GM12878 (cell line): ENCODE data around the gene GPR62. TPM values are rescaled to one million over a fixed set of nuclear protein-coding genes. Genes with fewer than 3 reads are reported as not detected.

ENCODE experiments used
- ATAC-seq: fragments of 200-7000 bp; cut with Tn5 transposase; 3 replicates; pipeline ENCODE4 v1.9.1; 2020; ENCODE audit warnings: mild to moderate bottlenecking, moderate library complexity
- BruUV-seq: library from RNA; stranded (reverse); fragments of 400-500 nt; replicated peaks from 2 replicates; lab custom pipeline; 2021; lab: Mats Ljungman, UMichigan
- CTCF ChIA-PET: fragments of 300-600 bp; sonication (Branson Sonifier 250); formaldehyde crosslinking; extraction: SDS; loops from one replicate; lab custom pipeline; 2021; ENCODE audit warnings: inconsistent platforms; lab: Yijun Ruan, JAX
- POLR2A ChIA-PET: fragments of 350-600 bp; formaldehyde crosslinking; extraction: SDS; loops from one replicate; lab custom pipeline; 2021; ENCODE audit warnings: inconsistent platforms; lab: Charles Lee
- RAD21 ChIA-PET: fragments of 300-600 bp; sonication (Branson Sonifier 250); formaldehyde crosslinking; loops from one replicate; lab custom pipeline; 2023; ENCODE audit warnings: antibody characterized with exemption; ENCODE audit not compliant: unreplicated experiment; lab: Charles Lee
- SMC1A ChIA-PET: fragments of 300-600 bp; sonication (Branson Sonifier 250); formaldehyde crosslinking; loops from one replicate; lab custom pipeline; 2023; ENCODE audit not compliant: unreplicated experiment, uncharacterized antibody; lab: Charles Lee
- DNase-seq: peaks from one replicate; pipeline ENCODE4 v3.0.0-alpha.2; 2011; ENCODE audit warnings: low read depth, low spot score
- FAIRE-seq: peaks from 3 replicates; lab custom pipeline; 2011; peaks lifted over from hg19 to GRCh38; lab: Jason Lieb, UNC
- H2AFZ ChIP-seq: 2 replicates; pipeline ENCODE4 v1.6.0; 2011; ENCODE audit warnings: low read depth, low read length, control low read depth; ENCODE audit not compliant: control insufficient read depth
- H3K27ac ChIP-seq: 2 replicates; pipeline ENCODE4 v1.5.1; 2011; ENCODE audit warnings: control low read depth; ENCODE audit not compliant: control insufficient read depth, insufficient read depth
- H3K27me3 ChIP-seq, 2 experiments: replicated peaks in 1 of 2; 2 replicates each; pipeline versions ENCODE4 v1.6.0 to v1.6.1; 2011; ENCODE audit warnings: low read length in 1 of 2; ENCODE audit not compliant: control insufficient read depth in 2 of 2, insufficient read depth in 2 of 2
- H3K36me3 ChIP-seq, 2 experiments: 2 replicates each; pipeline ENCODE4 v1.5.1; 2011; ENCODE audit warnings: low read length in 1 of 2; ENCODE audit not compliant: control insufficient read depth in 2 of 2, insufficient read depth in 2 of 2
- H3K4me1 ChIP-seq: 2 replicates; pipeline ENCODE4 v1.6.1; 2011; ENCODE audit warnings: mild to moderate bottlenecking, low read length, moderate library complexity, mixed read lengths; ENCODE audit not compliant: control insufficient read depth, insufficient read depth
- H3K4me2 ChIP-seq: 2 replicates; pipeline ENCODE4 v1.6.0; 2011; ENCODE audit warnings: control low read depth; ENCODE audit not compliant: control insufficient read depth, insufficient read depth
- H3K4me3 ChIP-seq: fragments of 200-600 bp; sonication (generic); 2 replicates; pipeline ENCODE4 v1.5.1; 2016
- H3K79me2 ChIP-seq: 2 replicates; pipeline ENCODE4 v1.6.0; 2011; ENCODE audit warnings: low read length; ENCODE audit not compliant: control insufficient read depth, insufficient read depth
- H3K9ac ChIP-seq: 2 replicates; pipeline ENCODE4 v1.8.0; 2011; ENCODE audit warnings: low read length, control low read depth, mixed read lengths; ENCODE audit not compliant: control insufficient read depth, insufficient read depth
- H3K9me3 ChIP-seq: replicated peaks from 3 replicates; pipeline ENCODE4 v1.5.1; 2011; ENCODE audit warnings: mild to moderate bottlenecking, low read length; ENCODE audit not compliant: control insufficient read depth, insufficient read depth
- H4K20me1 ChIP-seq: 2 replicates; pipeline ENCODE4 v1.6.0; 2011; ENCODE audit not compliant: control insufficient read depth, insufficient read depth
- ETV6 ChIP-seq, 2 experiments: fragments of 450-650 bp in 1 of 2; IDR thresholded peaks in 1 of 2; conservative IDR thresholded peaks in 1 of 2; 2 replicates each; pipeline ENCODE4 v1.6.1; 2014; ENCODE audit warnings: antibody characterized with exemption in 1 of 2, borderline replicate concordance in 1 of 2, low read depth in 1 of 2, mild to moderate bottlenecking in 1 of 2, moderate library complexity in 1 of 2
- GATAD2B ChIP-seq: fragments of 450-650 bp; conservative IDR thresholded peaks from 2 replicates; pipeline ENCODE4 v1.6.1; 2017; ENCODE audit warnings: low read depth, mild to moderate bottlenecking, moderate library complexity
- IKZF1 ChIP-seq: fragments of 450-650 bp; conservative IDR thresholded peaks from 2 replicates; pipeline ENCODE4 v1.6.1; 2017; ENCODE audit warnings: antibody characterized with exemption, mild to moderate bottlenecking
- MEF2A ChIP-seq: IDR thresholded peaks from 2 replicates; pipeline ENCODE4 v1.6.1; 2011; ENCODE audit warnings: low read depth, mild to moderate bottlenecking, low read length, moderate library complexity; ENCODE audit not compliant: insufficient read depth
- MTA3 ChIP-seq: IDR thresholded peaks from 2 replicates; pipeline ENCODE4 v1.6.1; 2012; ENCODE audit warnings: low read length, inconsistent platforms, borderline replicate concordance
- NFYA ChIP-seq: IDR thresholded peaks from 2 replicates; pipeline ENCODE4 v1.6.1; 2011; ENCODE audit warnings: low read depth, mild to moderate bottlenecking, low read length, improper control_type of control experiment, borderline replicate concordance
- PAX5 ChIP-seq: IDR thresholded peaks from 2 replicates; pipeline ENCODE4 v1.6.1; 2011; ENCODE audit warnings: low read depth, low read length, borderline replicate concordance
- TARDBP ChIP-seq: IDR thresholded peaks from 2 replicates; pipeline ENCODE4 v1.6.1; 2016; ENCODE audit warnings: borderline replicate concordance
- WRNIP1 ChIP-seq: IDR thresholded peaks from 2 replicates; pipeline ENCODE4 v1.6.1; 2011; ENCODE audit warnings: low read depth, low read length, improper control_type of control experiment, borderline replicate concordance
- YBX1 ChIP-seq: fragments of 450-650 bp; IDR thresholded peaks from 2 replicates; pipeline ENCODE4 v1.6.1; 2016; ENCODE audit warnings: antibody characterized with exemption
- WGBS: methylation state at CpG from one replicate; pipeline ENCODE4 v1.1.6; 2016; ENCODE audit warnings: low lambda C conversion rate; ENCODE audit not compliant: insufficient replicate concordance, insufficient coverage; ENCODE audit errors: missing lambda C conversion rate; 5-methylcytosine and 5-hydroxymethylcytosine counted together
- in situ Hi-C: fragments of 300-500 bp; cut with MboI; formaldehyde crosslinking; loops from 9 replicates; pipeline ENCODE4 v1.14.3; 2018; ENCODE audit warnings: mixed read lengths
- intact Hi-C: fragments of 100-400 bp; cut with micrococcal nuclease; formaldehyde crosslinking; loops from one replicate; pipeline ENCODE4 v1.14.2; 2022; ENCODE audit not compliant: unreplicated experiment
- polyA plus RNA-seq, 11 experiments: library from polyadenylated mRNA; depleted of rRNA in 4 of 11; unstranded in 6 of 11; stranded (reverse) in 5 of 11; fragments of >200 nt; fragmentation: Nextera tagmentation in 4 of 11; fragmentation: Illumina TruSeq in 1 of 11; extraction: Ambion mirVana in 4 of 11; extraction: Trizol in 1 of 11; gene quantifications; 1 replicate in 1 of 11; 2 replicates in 10 of 11; pipeline versions ENCODE4 v1.2.1 to v1.2.3, GENCODE V29; 2011 to 2016; ENCODE audit warnings: inconsistent platforms in 2 of 11, missing spikeins in 2 of 11, low read depth in 1 of 11
- total RNA-seq, 4 experiments: library from RNA; depleted of rRNA in 3 of 4; stranded (reverse); fragments of >200 nt in 3 of 4; fragmentation: Illumina TruSeq in 1 of 4; extraction: Trizol in 1 of 4; gene quantifications; 2 replicates each; pipeline versions ENCODE4 v1.2.1 to v1.2.3, GENCODE V29; 2013 to 2021
- TF ChIP-seq, protein P1 (sequence below): IDR thresholded peaks from 2 replicates; pipeline ENCODE4 v1.6.1; 2012; ENCODE audit warnings: low read length, inconsistent platforms
- TF ChIP-seq, protein P2 (sequence below): IDR thresholded peaks from 2 replicates; pipeline ENCODE4 v1.6.1; 2012; ENCODE audit warnings: mild to moderate bottlenecking, low read depth, low read length

GPR62 gene
- total and polyA plus RNA-seq, 10 of the 15 experiments (the other 5 are each of a cell fraction or from before 2014, with no cell fraction given), result not detected

DNA sequence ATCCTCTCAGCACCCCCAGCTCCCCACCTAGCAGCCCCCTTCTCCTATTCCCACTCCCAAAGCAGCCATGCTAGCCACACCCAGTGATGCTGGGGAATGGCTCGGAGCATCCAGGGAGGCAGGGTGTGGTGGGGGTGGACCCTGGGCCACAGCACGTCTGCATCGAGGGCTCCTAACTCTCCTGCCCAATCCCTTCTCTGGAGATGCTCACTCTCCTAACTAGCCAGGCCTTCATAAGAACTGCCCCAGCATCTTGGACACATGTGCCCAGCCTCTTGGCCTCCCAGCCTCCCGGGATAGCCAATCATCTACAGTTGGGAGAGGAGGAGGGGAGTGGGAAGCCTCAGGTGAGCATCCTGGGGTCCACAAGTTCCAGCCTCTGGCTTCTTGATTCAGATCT, 9.3 kb downstream of the GPR62 start:
- ATAC-seq, result no peak
- intact Hi-C loops, result no loop called here

More for the DNA sequence above, 9.3 kb downstream of the GPR62 start:
- POLR2A ChIA-PET, result no interaction called here
- SMC1A ChIA-PET, result interaction anchor here (1.2 to 1.5 kb wide), 2 partner anchors 11 to 14 kb away, joined by 3 to 4 read pairs; partner anchors contain the start of gene ABHD14A
- H3K79me2 ChIP-seq, result no peaks in the 10 kb centered on the region
- no peaks in the 10 kb centered on the region for H3K9me3 ChIP-seq
- BruUV-seq, result no TSS peak
- no peak overlapping the region for H3K9ac ChIP-seq
- H3K4me1 ChIP-seq, result peaks cover 6% of the 10 kb centered on the region; the same call in 1 of the 2 replicates
- H3K27ac ChIP-seq, result no peak overlapping the region
- H3K36me3 ChIP-seq, result no peaks in the 10 kb centered on the region
- CTCF ChIA-PET, result interaction anchor here (1.3 to 1.5 kb wide), 2 partner anchors 9 to 23 kb away, joined by 4 to 6 read pairs; partner anchors contain the start of genes ABHD14B and RRP9
- FAIRE-seq, result no peak
- in situ Hi-C loops, result no loop called here
- no peak overlapping the region for H3K4me3 ChIP-seq
- RAD21 ChIA-PET, result no interaction called here
- H3K4me2 ChIP-seq, result no peak overlapping the region
- no peaks in the 10 kb centered on the region for H4K20me1 ChIP-seq
- WGBS, result 43% methylated on average over 4 of the region's 4 CpGs
- H2AFZ ChIP-seq, result no peak overlapping the region
- TF ChIP-seq WRNIP1, result no peak
- TF ChIP-seq TARDBP, result no peak
- no peak for TF ChIP-seq IKZF1
- TF ChIP-seq ETV6 (conservative IDR thresholded peaks at IDR 0.05 in 1 of 2, IDR thresholded peaks at IDR 0.05 in 1 of 2; ENCODE audit: borderline replicate concordance in 1 of 2, low read depth in 1 of 2), result no peak
- no peak for TF ChIP-seq NFYA
- no peak for TF ChIP-seq YBX1
- TF ChIP-seq, protein P1, sequence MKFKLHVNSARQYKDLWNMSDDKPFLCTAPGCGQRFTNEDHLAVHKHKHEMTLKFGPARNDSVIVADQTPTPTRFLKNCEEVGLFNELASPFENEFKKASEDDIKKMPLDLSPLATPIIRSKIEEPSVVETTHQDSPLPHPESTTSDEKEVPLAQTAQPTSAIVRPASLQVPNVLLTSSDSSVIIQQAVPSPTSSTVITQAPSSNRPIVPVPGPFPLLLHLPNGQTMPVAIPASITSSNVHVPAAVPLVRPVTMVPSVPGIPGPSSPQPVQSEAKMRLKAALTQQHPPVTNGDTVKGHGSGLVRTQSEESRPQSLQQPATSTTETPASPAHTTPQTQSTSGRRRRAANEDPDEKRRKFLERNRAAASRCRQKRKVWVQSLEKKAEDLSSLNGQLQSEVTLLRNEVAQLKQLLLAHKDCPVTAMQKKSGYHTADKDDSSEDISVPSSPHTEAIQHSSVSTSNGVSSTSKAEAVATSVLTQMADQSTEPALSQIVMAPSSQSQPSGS, result no peak
- TF ChIP-seq, protein P2, sequence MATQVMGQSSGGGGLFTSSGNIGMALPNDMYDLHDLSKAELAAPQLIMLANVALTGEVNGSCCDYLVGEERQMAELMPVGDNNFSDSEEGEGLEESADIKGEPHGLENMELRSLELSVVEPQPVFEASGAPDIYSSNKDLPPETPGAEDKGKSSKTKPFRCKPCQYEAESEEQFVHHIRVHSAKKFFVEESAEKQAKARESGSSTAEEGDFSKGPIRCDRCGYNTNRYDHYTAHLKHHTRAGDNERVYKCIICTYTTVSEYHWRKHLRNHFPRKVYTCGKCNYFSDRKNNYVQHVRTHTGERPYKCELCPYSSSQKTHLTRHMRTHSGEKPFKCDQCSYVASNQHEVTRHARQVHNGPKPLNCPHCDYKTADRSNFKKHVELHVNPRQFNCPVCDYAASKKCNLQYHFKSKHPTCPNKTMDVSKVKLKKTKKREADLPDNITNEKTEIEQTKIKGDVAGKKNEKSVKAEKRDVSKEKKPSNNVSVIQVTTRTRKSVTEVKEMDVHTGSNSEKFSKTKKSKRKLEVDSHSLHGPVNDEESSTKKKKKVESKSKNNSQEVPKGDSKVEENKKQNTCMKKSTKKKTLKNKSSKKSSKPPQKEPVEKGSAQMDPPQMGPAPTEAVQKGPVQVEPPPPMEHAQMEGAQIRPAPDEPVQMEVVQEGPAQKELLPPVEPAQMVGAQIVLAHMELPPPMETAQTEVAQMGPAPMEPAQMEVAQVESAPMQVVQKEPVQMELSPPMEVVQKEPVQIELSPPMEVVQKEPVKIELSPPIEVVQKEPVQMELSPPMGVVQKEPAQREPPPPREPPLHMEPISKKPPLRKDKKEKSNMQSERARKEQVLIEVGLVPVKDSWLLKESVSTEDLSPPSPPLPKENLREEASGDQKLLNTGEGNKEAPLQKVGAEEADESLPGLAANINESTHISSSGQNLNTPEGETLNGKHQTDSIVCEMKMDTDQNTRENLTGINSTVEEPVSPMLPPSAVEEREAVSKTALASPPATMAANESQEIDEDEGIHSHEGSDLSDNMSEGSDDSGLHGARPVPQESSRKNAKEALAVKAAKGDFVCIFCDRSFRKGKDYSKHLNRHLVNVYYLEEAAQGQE, result no peak
- no peak for TF ChIP-seq MTA3
- TF ChIP-seq GATAD2B, result no peak
- no peak for TF ChIP-seq PAX5
- TF ChIP-seq MEF2A, result no peak
- TF ChIP-seq, all 136 proteins: peak for 0
- no peak for DNase-seq
- no peaks in the 10 kb centered on the region; a peak in 2 of 4 replicates for H3K27me3 ChIP-seq
